NK-92 treated with Interleukin-12 subunit alpha and Interleukin-12 subunit beta, amount 100 ng/mL, for 24 hours (cell line): ENCODE data around the gene PIEZO2.

Source experiments
- DNase-seq: peaks from one replicate; lab custom pipeline; 2025; lab: John Stamatoyannopoulos, UW

PIEZO2 gene

GRCh38 chr18:10843565-10843964, 305.8 kb downstream of the PIEZO2 start:
- DNase-seq, result no peak

- DNase-seq, result no peak
These were observed 306.5 kb downstream of the PIEZO2 start for GRCh38 chr18:10842861-10843260.

- DNase-seq, result no peak
These were observed 307.0 kb downstream of the PIEZO2 start for GRCh38 chr18:10842371-10842770.

GRCh38 chr18:10841203-10841602, 308.2 kb downstream of the PIEZO2 start:
- DNase-seq, result no peak

GRCh38 chr18:10840743-10841142, 308.6 kb downstream of the PIEZO2 start:
- no peak for DNase-seq

GRCh38 chr18:10839421-10839820, 309.9 kb downstream of the PIEZO2 start:
- no peak for DNase-seq

- DNase-seq, result no peak
These were observed 310.8 kb downstream of the PIEZO2 start for GRCh38 chr18:10838553-10838952.

DNA sequence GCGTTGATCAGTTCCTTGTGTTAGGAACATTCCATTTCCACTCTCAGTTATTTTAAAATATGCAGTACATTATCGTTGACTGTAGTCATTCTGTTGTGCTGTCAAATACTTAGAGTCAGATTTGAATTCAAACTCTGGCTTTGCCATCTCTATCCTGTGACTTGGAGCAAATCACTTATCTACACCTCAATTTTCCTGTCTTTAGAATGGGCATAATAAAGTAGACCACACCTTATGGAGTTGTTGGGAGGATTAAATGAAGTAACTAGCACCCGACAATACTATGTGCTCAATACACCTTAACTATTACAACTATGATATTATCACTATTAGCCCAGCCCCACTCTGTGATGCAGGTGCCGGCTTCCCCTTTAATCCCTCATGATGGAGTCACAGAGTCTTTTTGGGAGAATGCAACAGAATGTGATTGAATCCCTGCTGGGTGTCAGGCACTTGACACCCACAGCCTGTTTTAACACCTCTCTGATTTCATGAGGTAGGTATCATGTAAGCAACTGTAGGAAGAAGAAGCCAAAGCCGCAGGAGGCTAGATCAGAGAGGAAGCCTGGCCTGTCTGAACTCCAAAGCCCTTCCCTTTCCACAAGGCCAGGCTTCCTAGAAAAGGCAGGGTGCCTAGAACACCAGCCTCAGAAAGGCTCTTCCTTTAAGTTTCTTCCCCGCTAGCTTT, 315.1 kb downstream of the PIEZO2 start:
- DNase-seq, result no peak

DNA sequence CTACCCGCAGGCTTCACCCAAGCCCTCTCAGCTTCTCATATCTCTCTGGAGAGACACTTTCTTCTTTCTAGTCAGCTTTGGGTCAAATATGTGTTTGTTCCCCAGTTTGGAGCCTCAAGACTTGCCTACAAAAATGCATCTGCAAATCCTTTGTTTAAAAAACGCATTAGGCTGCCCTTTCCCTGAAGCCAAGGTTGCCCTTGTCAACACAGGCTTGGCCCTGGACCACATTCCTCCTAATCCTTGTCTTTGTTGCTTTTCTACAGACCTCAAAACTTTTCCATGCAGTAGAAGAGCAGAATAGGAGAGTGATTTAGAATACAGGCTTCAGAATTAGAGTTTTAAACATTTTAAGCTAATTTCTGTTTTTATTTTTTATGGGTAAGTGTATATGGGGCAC, 315.7 kb downstream of the PIEZO2 start:
- DNase-seq, result no peak

- no peak for DNase-seq
These were observed 323.0 kb downstream of the PIEZO2 start for GRCh38 chr18:10826400-10826799.

DNA sequence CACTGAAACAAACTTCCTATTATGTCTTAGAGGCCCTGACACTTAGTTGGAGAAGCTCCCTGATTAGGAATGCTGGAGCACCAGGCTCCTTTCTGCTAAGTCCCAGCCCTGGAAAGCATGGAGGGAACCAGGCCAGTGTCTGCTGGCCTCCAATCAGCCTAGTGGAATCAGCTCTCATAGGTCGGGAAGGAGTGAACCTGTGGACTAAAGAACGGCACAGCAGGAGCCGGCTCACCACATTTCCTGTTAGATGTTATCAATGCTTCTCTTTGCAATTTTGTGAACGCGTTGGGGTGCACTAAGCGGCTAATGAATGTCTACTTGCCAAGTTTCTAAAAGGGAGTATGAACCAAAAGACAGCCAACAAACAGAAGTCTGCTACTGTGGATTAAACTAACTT, 326.9 kb downstream of the PIEZO2 start:
- no peak for DNase-seq

GRCh38 chr18:10820681-10821080, 328.7 kb downstream of the PIEZO2 start:
- DNase-seq, result no peak

GRCh38 chr18:10814336-10814735, 335.0 kb downstream of the PIEZO2 start:
- no peak for DNase-seq

DNA sequence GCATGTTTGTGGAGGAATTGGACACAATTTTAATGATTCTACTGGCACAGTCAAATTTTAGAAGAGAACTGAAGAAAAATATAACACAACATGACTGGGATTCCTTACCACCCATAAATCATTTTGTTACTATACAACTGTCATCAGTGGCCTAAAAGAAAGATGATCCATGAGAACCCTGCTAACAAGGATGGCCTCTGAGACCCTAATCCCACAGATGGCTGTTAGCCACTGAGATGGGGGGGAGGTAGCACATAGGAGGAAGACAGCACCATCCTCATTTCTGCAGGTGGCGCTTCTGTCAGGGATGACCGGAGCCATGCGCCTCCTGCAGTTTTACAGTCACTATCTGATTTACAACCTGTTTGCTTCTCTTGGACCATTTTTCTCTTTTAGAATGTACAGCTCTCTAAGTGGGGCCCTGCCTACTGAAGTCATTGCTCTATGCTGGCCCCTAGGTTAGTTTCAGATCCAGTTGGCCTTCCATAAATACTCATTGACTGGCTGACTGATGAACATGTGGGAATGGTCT, 343.7 kb downstream of the PIEZO2 start:
- DNase-seq, result no peak

- DNase-seq, result no peak
These were observed 345.2 kb downstream of the PIEZO2 start for GRCh38 chr18:10804126-10804525.

GRCh38 chr18:10798727-10799550, 350.4 kb downstream of the PIEZO2 start:
- no peak for DNase-seq

DNA sequence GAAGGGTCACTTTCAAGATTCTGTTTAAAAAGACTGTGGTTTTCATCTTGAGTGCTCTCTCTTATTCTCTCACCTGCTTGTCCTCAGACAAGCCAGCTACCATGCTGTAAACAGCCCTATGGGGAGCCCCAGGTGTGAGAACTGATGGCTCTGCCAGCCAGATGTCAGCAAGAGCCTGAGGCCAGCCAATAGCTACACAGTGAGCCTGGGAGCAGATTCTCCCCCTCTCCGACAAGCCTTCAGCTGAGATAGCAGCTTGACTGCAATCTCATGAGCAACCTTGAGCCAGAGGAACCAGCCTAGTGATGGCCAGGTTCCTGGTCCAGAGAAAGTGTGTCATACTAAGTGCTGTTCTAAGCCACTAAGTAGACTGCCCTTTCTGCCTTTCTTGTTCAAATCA, 351.5 kb downstream of the PIEZO2 start:
- no peak for DNase-seq

GRCh38 chr18:10794771-10795170, 354.6 kb downstream of the PIEZO2 start:
- no peak for DNase-seq

DNA sequence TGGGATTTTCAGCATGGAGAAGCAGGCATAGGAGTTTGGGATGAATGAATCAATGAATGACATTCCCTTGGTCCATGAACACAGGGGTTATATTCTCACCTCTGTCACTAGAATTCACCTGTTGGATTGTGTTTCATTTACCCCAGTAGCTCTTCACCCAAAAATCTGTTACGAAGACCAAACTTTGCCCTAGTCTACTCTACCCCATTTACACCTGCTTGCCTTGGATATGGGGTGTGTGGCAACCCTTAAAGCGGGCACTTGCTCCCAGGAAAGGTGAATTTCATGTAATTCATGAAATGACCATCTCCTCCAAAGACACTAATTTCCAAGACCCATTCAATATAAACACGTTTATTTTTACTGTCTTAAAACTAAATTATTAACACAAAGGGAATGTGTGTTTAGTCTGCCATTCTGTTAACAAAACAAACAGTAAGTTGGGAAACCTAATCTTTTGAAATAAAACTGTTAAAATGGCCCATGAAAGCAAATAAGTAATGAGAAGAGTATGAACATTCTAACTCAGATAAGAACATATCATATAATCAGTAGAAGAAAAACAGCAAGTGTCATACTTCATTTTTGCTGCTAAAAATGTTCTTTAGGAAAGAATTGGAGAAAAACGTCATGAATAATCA, 355.5 kb downstream of the PIEZO2 start:
- DNase-seq, result no peak

DNA sequence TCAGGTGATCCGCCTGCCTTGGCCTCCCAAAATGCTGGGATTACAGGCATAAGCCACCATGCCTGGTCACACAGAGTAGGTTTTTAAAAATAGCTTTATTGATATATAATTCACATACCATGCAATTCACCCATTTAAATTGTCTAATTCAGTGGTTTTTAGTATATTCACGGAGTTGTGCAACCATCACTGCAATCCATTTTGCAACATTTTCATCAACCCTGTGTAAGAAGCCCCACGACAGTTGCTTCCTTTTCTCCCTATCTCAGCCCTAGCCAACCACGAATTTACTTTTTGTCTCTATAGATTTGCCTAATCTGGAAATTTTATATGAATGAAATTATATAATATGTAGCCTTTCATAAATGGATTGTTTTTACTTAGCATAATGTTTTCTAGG, 357.2 kb downstream of the PIEZO2 start:
- no peak for DNase-seq

GRCh38 chr18:10791169-10791831, 358.1 kb downstream of the PIEZO2 start:
- no peak for DNase-seq

GRCh38 chr18:10789180-10789579, 360.2 kb downstream of the PIEZO2 start:
- DNase-seq, result no peak
